ENCODE measurements around the gene RP9. TPM values are rescaled to one million over a fixed set of nuclear protein-coding genes. Genes with fewer than 3 reads are reported as not detected.

RP9 gene
- total RNA-seq, 1 experiment from 2014 or later, result 10.7 TPM

DNA sequence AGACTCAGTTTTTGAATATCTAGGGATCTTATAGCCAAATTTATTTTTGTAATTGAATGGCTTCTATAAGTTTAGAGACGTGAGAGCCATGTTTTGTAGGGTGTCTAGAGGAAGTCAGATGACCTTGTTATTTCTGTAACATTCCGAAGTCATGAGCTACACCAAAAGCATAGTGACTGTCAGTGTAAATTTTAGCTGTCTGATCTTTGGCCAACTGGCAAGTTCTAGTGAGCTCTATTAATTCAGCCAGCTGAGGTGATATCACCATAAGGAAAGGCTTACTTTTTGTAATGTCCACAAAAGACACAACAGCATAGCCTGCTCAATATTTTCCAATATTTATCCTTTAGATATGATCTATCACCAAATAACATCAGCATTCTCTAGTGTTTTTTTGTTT is 36.7 kb downstream of the RP9 start (continued):
- TF ChIP-seq, protein P1, sequence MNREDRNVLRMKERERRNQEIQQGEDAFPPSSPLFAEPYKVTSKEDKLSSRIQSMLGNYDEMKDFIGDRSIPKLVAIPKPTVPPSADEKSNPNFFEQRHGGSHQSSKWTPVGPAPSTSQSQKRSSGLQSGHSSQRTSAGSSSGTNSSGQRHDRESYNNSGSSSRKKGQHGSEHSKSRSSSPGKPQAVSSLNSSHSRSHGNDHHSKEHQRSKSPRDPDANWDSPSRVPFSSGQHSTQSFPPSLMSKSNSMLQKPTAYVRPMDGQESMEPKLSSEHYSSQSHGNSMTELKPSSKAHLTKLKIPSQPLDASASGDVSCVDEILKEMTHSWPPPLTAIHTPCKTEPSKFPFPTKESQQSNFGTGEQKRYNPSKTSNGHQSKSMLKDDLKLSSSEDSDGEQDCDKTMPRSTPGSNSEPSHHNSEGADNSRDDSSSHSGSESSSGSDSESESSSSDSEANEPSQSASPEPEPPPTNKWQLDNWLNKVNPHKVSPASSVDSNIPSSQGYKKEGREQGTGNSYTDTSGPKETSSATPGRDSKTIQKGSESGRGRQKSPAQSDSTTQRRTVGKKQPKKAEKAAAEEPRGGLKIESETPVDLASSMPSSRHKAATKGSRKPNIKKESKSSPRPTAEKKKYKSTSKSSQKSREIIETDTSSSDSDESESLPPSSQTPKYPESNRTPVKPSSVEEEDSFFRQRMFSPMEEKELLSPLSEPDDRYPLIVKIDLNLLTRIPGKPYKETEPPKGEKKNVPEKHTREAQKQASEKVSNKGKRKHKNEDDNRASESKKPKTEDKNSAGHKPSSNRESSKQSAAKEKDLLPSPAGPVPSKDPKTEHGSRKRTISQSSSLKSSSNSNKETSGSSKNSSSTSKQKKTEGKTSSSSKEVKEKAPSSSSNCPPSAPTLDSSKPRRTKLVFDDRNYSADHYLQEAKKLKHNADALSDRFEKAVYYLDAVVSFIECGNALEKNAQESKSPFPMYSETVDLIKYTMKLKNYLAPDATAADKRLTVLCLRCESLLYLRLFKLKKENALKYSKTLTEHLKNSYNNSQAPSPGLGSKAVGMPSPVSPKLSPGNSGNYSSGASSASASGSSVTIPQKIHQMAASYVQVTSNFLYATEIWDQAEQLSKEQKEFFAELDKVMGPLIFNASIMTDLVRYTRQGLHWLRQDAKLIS (CRISPR knock-in tag; IDR thresholded peaks at IDR 0.05; ENCODE audit: borderline replicate concordance), result no peak
- TF ChIP-seq, protein P2, sequence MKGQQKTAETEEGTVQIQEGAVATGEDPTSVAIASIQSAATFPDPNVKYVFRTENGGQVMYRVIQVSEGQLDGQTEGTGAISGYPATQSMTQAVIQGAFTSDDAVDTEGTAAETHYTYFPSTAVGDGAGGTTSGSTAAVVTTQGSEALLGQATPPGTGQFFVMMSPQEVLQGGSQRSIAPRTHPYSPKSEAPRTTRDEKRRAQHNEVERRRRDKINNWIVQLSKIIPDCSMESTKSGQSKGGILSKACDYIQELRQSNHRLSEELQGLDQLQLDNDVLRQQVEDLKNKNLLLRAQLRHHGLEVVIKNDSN (CRISPR knock-in tag; IDR thresholded peaks at IDR 0.05), result no peak
- no peak for TF ChIP-seq RORB (CRISPR knock-in tag; IDR thresholded peaks at IDR 0.05)

DNA sequence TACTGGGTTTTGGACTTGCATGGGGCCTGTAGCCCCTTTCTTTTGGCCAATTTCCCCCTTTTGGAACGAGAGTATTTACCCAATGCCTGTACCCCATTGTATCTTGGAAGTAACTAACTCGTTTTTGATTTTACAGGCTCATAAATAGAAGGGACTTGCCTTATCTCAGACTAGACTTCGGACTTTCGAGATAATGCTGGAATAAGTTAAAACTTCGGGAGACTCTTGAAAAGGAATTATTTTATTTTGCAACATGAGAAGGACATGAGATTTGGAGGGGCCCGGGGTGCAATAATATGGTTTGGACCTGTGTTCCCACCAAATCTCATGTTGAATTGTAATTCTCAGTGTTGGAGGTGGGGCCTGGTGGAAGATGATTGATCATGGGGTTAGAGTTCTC is 38.4 kb downstream of the RP9 start:
- no peak overlapping the region for H3K27ac Mint-ChIP-seq
- peaks cover 55% of the 10 kb centered on the region for H3K9me3 Mint-ChIP-seq
- POLR2A ChIA-PET, result no interaction called here
- CTCF ChIA-PET, result no interaction called here
- DNase-seq (ENCODE audit: low spot score) (no peak), ATAC-seq (no peak)
- peaks cover 24% of the 10 kb centered on the region for H3K36me3 Mint-ChIP-seq
- peaks cover 12% of the 10 kb centered on the region for H3K27me3 Mint-ChIP-seq (ENCODE audit: low read depth)
- H3K4me3 Mint-ChIP-seq, result no peak overlapping the region
- TF ChIP-seq OVOL2 (CRISPR knock-in tag; IDR thresholded peaks at IDR 0.05; ENCODE audit: borderline replicate concordance) (no peak), HMGA2 (CRISPR knock-in tag; IDR thresholded peaks at IDR 0.05) (no peak), ZBTB21 (CRISPR knock-in tag; IDR thresholded peaks at IDR 0.05; ENCODE audit: borderline replicate concordance) (no peak)
- H3K4me1 Mint-ChIP-seq, result peaks cover 7% of the 10 kb centered on the region

DNA sequence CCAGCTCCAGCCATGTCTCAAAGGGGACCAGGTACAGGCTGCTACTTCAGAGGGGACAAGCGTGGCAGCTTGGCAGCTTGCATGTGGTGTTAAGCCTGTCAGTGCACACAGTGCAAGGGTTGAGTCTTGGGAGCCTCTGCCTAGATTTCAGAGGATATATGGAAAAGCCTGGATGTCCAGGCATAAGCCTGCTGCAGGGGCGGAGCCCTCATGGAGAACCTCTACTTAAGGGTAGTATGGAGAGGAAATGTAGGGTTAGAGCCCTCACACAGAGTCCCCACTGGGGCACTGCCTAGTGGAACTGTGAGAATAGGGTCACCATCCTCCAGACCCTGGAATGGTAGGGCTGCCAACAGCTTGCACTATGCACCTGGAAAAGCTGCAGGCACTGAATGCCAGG is 38.9 kb downstream of the RP9 start:
- Mint-ChIP-seq H3K27me3 (ENCODE audit: low read depth) (peaks cover 12% of the 10 kb centered on the region), H3K4me3 (no peak overlapping the region), H3K27ac (no peak overlapping the region), H3K36me3 (peaks cover 27% of the 10 kb centered on the region), H3K9me3 (peaks cover 59% of the 10 kb centered on the region), H3K4me1 (peaks cover 1% of the 10 kb centered on the region)
- ATAC-seq (no peak), DNase-seq (ENCODE audit: low spot score) (no peak)
- CTCF ChIA-PET, result no interaction called here
- POLR2A ChIA-PET, result no interaction called here
- TF ChIP-seq, protein P3, sequence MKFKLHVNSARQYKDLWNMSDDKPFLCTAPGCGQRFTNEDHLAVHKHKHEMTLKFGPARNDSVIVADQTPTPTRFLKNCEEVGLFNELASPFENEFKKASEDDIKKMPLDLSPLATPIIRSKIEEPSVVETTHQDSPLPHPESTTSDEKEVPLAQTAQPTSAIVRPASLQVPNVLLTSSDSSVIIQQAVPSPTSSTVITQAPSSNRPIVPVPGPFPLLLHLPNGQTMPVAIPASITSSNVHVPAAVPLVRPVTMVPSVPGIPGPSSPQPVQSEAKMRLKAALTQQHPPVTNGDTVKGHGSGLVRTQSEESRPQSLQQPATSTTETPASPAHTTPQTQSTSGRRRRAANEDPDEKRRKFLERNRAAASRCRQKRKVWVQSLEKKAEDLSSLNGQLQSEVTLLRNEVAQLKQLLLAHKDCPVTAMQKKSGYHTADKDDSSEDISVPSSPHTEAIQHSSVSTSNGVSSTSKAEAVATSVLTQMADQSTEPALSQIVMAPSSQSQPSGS (CRISPR knock-in tag; IDR thresholded peaks at IDR 0.05; ENCODE audit: borderline replicate concordance, low read depth), result no peak
- TF ChIP-seq MXD4 (CRISPR knock-in tag; IDR thresholded peaks at IDR 0.05; ENCODE audit: borderline replicate concordance), result no peak
- TF ChIP-seq SP1 (CRISPR knock-in tag; conservative IDR thresholded peaks at IDR 0.05), result no peak
- TF ChIP-seq, protein P4, sequence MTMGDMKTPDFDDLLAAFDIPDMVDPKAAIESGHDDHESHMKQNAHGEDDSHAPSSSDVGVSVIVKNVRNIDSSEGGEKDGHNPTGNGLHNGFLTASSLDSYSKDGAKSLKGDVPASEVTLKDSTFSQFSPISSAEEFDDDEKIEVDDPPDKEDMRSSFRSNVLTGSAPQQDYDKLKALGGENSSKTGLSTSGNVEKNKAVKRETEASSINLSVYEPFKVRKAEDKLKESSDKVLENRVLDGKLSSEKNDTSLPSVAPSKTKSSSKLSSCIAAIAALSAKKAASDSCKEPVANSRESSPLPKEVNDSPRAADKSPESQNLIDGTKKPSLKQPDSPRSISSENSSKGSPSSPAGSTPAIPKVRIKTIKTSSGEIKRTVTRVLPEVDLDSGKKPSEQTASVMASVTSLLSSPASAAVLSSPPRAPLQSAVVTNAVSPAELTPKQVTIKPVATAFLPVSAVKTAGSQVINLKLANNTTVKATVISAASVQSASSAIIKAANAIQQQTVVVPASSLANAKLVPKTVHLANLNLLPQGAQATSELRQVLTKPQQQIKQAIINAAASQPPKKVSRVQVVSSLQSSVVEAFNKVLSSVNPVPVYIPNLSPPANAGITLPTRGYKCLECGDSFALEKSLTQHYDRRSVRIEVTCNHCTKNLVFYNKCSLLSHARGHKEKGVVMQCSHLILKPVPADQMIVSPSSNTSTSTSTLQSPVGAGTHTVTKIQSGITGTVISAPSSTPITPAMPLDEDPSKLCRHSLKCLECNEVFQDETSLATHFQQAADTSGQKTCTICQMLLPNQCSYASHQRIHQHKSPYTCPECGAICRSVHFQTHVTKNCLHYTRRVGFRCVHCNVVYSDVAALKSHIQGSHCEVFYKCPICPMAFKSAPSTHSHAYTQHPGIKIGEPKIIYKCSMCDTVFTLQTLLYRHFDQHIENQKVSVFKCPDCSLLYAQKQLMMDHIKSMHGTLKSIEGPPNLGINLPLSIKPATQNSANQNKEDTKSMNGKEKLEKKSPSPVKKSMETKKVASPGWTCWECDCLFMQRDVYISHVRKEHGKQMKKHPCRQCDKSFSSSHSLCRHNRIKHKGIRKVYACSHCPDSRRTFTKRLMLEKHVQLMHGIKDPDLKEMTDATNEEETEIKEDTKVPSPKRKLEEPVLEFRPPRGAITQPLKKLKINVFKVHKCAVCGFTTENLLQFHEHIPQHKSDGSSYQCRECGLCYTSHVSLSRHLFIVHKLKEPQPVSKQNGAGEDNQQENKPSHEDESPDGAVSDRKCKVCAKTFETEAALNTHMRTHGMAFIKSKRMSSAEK (CRISPR knock-in tag; IDR thresholded peaks at IDR 0.05; ENCODE audit: borderline replicate concordance), result no peak
- no peak for TF ChIP-seq NFE2L1 (CRISPR knock-in tag; IDR thresholded peaks at IDR 0.05)
- TF ChIP-seq, protein P5, sequence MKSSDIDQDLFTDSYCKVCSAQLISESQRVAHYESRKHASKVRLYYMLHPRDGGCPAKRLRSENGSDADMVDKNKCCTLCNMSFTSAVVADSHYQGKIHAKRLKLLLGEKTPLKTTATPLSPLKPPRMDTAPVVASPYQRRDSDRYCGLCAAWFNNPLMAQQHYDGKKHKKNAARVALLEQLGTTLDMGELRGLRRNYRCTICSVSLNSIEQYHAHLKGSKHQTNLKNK (CRISPR knock-in tag; IDR thresholded peaks at IDR 0.05), result no peak
- TF ChIP-seq, protein P6, sequence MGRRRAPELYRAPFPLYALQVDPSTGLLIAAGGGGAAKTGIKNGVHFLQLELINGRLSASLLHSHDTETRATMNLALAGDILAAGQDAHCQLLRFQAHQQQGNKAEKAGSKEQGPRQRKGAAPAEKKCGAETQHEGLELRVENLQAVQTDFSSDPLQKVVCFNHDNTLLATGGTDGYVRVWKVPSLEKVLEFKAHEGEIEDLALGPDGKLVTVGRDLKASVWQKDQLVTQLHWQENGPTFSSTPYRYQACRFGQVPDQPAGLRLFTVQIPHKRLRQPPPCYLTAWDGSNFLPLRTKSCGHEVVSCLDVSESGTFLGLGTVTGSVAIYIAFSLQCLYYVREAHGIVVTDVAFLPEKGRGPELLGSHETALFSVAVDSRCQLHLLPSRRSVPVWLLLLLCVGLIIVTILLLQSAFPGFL (CRISPR knock-in tag; IDR thresholded peaks at IDR 0.05; ENCODE audit: borderline replicate concordance), result no peak
- TF ChIP-seq, protein P7, sequence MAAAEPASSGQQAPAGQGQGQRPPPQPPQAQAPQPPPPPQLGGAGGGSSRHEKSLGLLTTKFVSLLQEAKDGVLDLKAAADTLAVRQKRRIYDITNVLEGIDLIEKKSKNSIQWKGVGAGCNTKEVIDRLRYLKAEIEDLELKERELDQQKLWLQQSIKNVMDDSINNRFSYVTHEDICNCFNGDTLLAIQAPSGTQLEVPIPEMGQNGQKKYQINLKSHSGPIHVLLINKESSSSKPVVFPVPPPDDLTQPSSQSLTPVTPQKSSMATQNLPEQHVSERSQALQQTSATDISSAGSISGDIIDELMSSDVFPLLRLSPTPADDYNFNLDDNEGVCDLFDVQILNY (CRISPR knock-in tag; IDR thresholded peaks at IDR 0.05), result no peak
- TF ChIP-seq, protein P8, sequence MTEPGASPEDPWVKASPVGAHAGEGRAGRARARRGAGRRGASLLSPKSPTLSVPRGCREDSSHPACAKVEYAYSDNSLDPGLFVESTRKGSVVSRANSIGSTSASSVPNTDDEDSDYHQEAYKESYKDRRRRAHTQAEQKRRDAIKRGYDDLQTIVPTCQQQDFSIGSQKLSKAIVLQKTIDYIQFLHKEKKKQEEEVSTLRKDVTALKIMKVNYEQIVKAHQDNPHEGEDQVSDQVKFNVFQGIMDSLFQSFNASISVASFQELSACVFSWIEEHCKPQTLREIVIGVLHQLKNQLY (CRISPR knock-in tag; IDR thresholded peaks at IDR 0.05), result no peak
- TF ChIP-seq JUN (CRISPR knock-in tag; IDR thresholded peaks at IDR 0.05), result no peak
- TF ChIP-seq FOXP1 (CRISPR knock-in tag; IDR thresholded peaks at IDR 0.05; ENCODE audit: borderline replicate concordance), result no peak
- TF ChIP-seq TEAD4 (CRISPR knock-in tag; IDR thresholded peaks at IDR 0.05), result no peak
- TF ChIP-seq, protein P9, sequence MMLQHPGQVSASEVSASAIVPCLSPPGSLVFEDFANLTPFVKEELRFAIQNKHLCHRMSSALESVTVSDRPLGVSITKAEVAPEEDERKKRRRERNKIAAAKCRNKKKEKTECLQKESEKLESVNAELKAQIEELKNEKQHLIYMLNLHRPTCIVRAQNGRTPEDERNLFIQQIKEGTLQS (CRISPR knock-in tag; conservative IDR thresholded peaks at IDR 0.05), result no peak
